LHCN-M2 (cell line): ENCODE data around the gene TEX10. TPM values are rescaled to one million over a fixed set of nuclear protein-coding genes. Genes with fewer than 3 reads are reported as not detected.
"Not testable (repeated sequence)": the region's sequence is repeated elsewhere in the genome, so short reads cannot be mapped to it uniquely, and the experiment has no call there.

Experiments used
- DNase-seq: peaks from one replicate; pipeline ENCODE4 v3.0.0-alpha.2; 2012; ENCODE audit warnings: low read depth
- polyA plus RNA-seq: library from polyadenylated mRNA; unstranded; fragments of >200 nt; gene quantifications from one replicate; pipeline ENCODE4 v1.2.1, GENCODE V29; 2012; ENCODE audit warnings: missing spikeins
- total RNA-seq: library from RNA; depleted of rRNA; stranded (reverse); fragments of >200 nt; gene quantifications from 2 replicates; pipeline ENCODE4 v1.2.3, GENCODE V29; 2014; rRNA removed

TEX10 gene
- 47.5 and 48.7 TPM in 2 replicates for total RNA-seq
- 16.0 TPM for polyA plus RNA-seq

GRCh38 chr9:100352727-100353505 is at the start of gene TEX10:
TEX10 (minus strand) TSS chr9:100352942; CDS start chr9:100349363, 3,579 bp downstream.
- peak; percentile 85 for DNase-seq

- DNase-seq, result no peak
Observed at GRCh38 chr9:100401042-100401441, 48.3 kb upstream of the TEX10 start.

- no peak for DNase-seq
Observed at GRCh38 chr9:100397529-100398266, 45.0 kb upstream of the TEX10 start.

GRCh38 chr9:100396769-100397168 is 44.0 kb upstream of the TEX10 start:
- no peak for DNase-seq

- peak; percentile 32 for DNase-seq
Observed at GRCh38 chr9:100394816-100395215, 42.1 kb upstream of the TEX10 start.

- DNase-seq, result no peak
Observed at GRCh38 chr9:100394032-100394695, 41.4 kb upstream of the TEX10 start.

- not testable (repeated sequence) for DNase-seq
Observed at GRCh38 chr9:100392989-100393388, 40.2 kb upstream of the TEX10 start.

- DNase-seq, result peak; percentile 89
Observed at GRCh38 chr9:100379862-100380261, 27.1 kb upstream of the TEX10 start.

- no peak for DNase-seq
Observed at GRCh38 chr9:100377015-100377414, 24.3 kb upstream of the TEX10 start.

- DNase-seq, result no peak
Observed at GRCh38 chr9:100375658-100376057, 22.9 kb upstream of the TEX10 start.

- DNase-seq, result no peak
Observed at GRCh38 chr9:100372648-100373047, 19.9 kb upstream of the TEX10 start.

GRCh38 chr9:100370064-100370723 is 17.5 kb upstream of the TEX10 start:
- no peak for DNase-seq

- no peak for DNase-seq
Observed at GRCh38 chr9:100368672-100369071, 15.9 kb upstream of the TEX10 start.

GRCh38 chr9:100366121-100366520 is 13.4 kb upstream of the TEX10 start:
- DNase-seq, result no peak

- no peak for DNase-seq
Observed at GRCh38 chr9:100364013-100364412, 11.3 kb upstream of the TEX10 start.

- DNase-seq, result no peak
Observed at GRCh38 chr9:100359057-100359456, 6.3 kb upstream of the TEX10 start.

GRCh38 chr9:100357501-100357900 is 4.8 kb upstream of the TEX10 start:
- DNase-seq, result no peak

- DNase-seq, result no peak
Observed at GRCh38 chr9:100355561-100355960, 2.8 kb upstream of the TEX10 start.

GRCh38 chr9:100354121-100354800 is 1.5 kb upstream of the TEX10 start:
- no peak for DNase-seq

- DNase-seq, result peak; percentile 21
Observed at GRCh38 chr9:100352201-100352726, 478 bp downstream of the TEX10 start.

GRCh38 chr9:100351508-100351907 is 1.2 kb downstream of the TEX10 start:
- DNase-seq, result no peak
